H1 (cell line): Measurements from ENCODE around the gene CLEC16A. TPM values are rescaled to one million over a fixed set of nuclear protein-coding genes. Genes with fewer than 3 reads are reported as not detected.

Experiments
- BCL11A ChIP-seq, 2 experiments: IDR thresholded peaks; one replicate each; pipeline ENCODE4 v1.6.1; 2011; ENCODE audit warnings: low read depth in 2 of 2, low read length in 2 of 2, mild to moderate bottlenecking in 2 of 2
- CBX8 ChIP-seq: fragments of 300-800, 300-1000 bp; sonication (generic); IDR thresholded peaks from 2 replicates; pipeline ENCODE4 v1.7.1; 2016; ENCODE audit warnings: low read depth, low read length, borderline replicate concordance
- GTF2F1 ChIP-seq: IDR thresholded peaks from 2 replicates; pipeline ENCODE4 v1.6.1; 2012; ENCODE audit warnings: low read depth, low read length, improper control_type of control experiment, borderline replicate concordance
- PHF8 ChIP-seq: fragments of 200-600 bp; sonication (generic); conservative IDR thresholded peaks from 2 replicates; pipeline ENCODE4 v1.7.1; 2012; ENCODE audit warnings: low read depth, mild to moderate bottlenecking, inconsistent platforms, low read length, moderate library complexity
- TEAD4 ChIP-seq: IDR thresholded peaks from 2 replicates; pipeline ENCODE4 v1.6.1; 2012; ENCODE audit warnings: low read depth, low read length, inconsistent platforms, mixed read lengths
- USF2 ChIP-seq: IDR thresholded peaks from 2 replicates; pipeline ENCODE4 v1.6.1; 2011; ENCODE audit warnings: low read length, improper control_type of control experiment
- polyA plus RNA-seq, 7 experiments: library from polyadenylated mRNA; depleted of rRNA in 3 of 7; stranded (reverse) in 5 of 7; unstranded in 2 of 7; fragments of >200 nt in 5 of 7; fragments of 200-250 nt in 2 of 7; gene quantifications; 1 replicate in 5 of 7; 2 replicates in 1 of 7; 4 replicates in 1 of 7; pipeline versions ENCODE4 v1.2.1 to v1.2.3, GENCODE V29; 2011 to 2013; ENCODE audit warnings: missing spikeins in 2 of 7, mixed read lengths in 2 of 7
- total RNA-seq: library from RNA; stranded (reverse); fragmentation: NEBNext Ultra II Directional; extraction: Animal tissue kit (Norgen Biotek cat#: 25700); gene quantifications from 2 replicates; pipeline ENCODE4 v1.2.1, GENCODE V29; 2021

Gene CLEC16A
- total and polyA plus RNA-seq, 2 of the 8 experiments (the other 6 are each of a cell fraction or from before 2014, with no cell fraction given), result 7.6 to 19.3 TPM

- TF ChIP-seq USF2, result no peak
- no peak for TF ChIP-seq TEAD4
- no peak for TF ChIP-seq PHF8
- no peak for TF ChIP-seq BCL11A (IDR thresholded peaks at IDR 0.05; ENCODE audit: low read depth in 2 of 2, low read length in 2 of 2)
- TF ChIP-seq CBX8, result no peak
- no peak for TF ChIP-seq GTF2F1
- TF ChIP-seq, all 59 proteins: peak for 0
Observed at GRCh38 chr16:11188801-11189740, 244.7 kb downstream of the CLEC16A start (continued).
